ENCODE results near the gene SEPTIN6. TPM values are rescaled to one million over a fixed set of nuclear protein-coding genes. Genes with fewer than 3 reads are reported as not detected.
A peak's percentile ranks its signal among the peaks of the same experiment; 100 is the strongest.
"Not testable (repeated sequence)": the region's sequence is repeated elsewhere in the genome, so short reads cannot be mapped to it uniquely, and the experiment has no call there.

Gene SEPTIN6
- total RNA-seq, 2 experiments from 2014 or later, result 154 to 156 TPM

DNA sequence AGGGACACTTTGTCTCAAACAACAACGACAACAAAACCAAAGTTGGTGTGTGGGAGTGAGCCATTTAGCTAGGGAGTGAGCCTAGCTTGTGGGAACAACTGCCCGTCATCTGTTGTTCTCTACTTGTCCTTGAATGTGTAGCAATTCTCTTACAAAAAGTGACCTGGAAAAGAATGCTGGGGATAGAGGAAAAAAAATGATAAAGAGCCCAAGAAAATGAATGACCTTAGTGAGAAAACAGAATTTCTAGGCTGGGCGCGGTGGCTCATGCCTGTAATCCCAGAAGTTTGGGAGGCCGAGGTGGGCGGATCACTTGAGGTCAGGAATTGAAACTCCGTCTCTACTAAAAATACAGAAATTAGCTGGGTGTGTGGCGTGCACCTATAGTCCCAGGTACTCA lies 19.6 kb downstream of the SEPTIN6 start:
- intact Hi-C loops (cut with micrococcal nuclease), result no loop called here
- H3K27ac Mint-ChIP-seq, result no peak overlapping the region
- H3K4me3 Mint-ChIP-seq, result no peak overlapping the region
- POLR2A ChIA-PET, result no interaction called here
- H3K9me3 Mint-ChIP-seq, result no peaks in the 10 kb centered on the region
- peaks cover 20% of the 10 kb centered on the region for H3K36me3 Mint-ChIP-seq
- DNase-seq, result no peak
- no peaks in the 10 kb centered on the region for H3K27me3 Mint-ChIP-seq
- CTCF ChIA-PET, result interaction anchor here (0.6 kb wide), 1 partner anchor 201 kb away, joined by 3 read pairs; no protein-coding TSS in a partner anchor
- peaks cover 29% of the 10 kb centered on the region for H3K4me1 Mint-ChIP-seq (ENCODE audit: low read depth)

DNA sequence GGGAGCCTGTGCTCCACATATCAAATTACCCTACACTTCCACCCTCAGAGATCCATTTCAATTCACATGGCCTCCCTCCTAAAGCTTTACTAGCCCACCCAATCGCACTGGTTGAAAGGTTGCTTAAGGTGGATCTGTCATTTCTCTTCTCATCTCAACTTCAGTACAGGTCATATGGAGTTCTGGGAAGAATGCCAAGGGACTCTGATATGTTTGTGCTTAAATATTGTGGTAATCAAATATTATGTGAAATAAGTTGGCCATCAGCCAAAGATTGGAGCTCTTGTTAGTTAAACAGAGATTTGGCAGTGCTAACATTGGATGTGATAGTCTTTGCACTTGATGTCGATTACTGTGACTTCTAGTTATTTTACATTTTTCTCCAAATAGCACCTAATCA lies 20.5 kb downstream of the SEPTIN6 start:
- Mint-ChIP-seq H3K27ac (peak overlapping the region; percentile 60), H3K9me3 (no peaks in the 10 kb centered on the region), H3K4me3 (no peak overlapping the region), H3K27me3 (no peaks in the 10 kb centered on the region), H3K36me3 (peaks cover 20% of the 10 kb centered on the region), H3K4me1 (ENCODE audit: low read depth) (peaks cover 25% of the 10 kb centered on the region)
- intact Hi-C loops (cut with micrococcal nuclease), result no loop called here
- POLR2A ChIA-PET, result interaction anchor here (1.1 kb wide), 1 partner anchor 18 kb away, joined by 5 read pairs; no protein-coding TSS in a partner anchor
- DNase-seq, result no peak
- CTCF ChIA-PET, result interaction anchor here (0.7 to 1.0 kb wide), 3 partner anchors 12 to 82 kb away, joined by 3 read pairs; no protein-coding TSS in a partner anchor

DNA sequence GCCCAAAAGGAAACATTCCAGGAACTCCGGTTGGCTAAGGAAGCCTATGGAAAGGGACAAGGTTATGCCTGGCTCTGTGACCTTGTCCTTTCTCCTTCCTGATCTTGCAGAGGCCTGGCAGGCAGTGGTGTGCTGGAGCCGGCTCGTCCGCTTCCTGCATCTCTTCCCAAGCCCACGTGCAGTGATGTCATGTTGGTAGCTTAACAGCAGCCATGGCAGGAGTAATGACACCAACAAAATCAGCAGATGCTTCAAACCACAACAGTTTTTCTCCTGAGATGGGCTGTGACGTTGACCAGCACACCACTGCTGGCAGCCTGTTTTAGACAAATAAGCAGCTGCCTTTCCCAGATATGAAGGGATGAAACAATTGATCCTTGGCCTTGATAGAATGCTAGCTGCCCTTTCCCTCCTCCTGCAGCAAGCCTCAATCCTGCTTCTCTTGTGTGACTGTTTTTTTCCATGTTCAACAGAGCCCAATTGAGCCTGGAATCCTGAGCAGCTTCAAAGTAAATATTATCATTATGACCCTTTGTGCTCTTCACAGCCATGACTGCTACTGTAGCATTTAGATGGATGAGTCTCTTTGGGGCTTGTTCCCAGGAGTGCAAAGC lies 23.4 kb downstream of the SEPTIN6 start:
- H3K4me3 Mint-ChIP-seq, result no peak overlapping the region
- H3K36me3 Mint-ChIP-seq, result peaks cover 17% of the 10 kb centered on the region
- intact Hi-C loops (cut with micrococcal nuclease), result no loop called here
- H3K27me3 Mint-ChIP-seq, result no peaks in the 10 kb centered on the region
- DNase-seq, result no peak
- peaks cover 9% of the 10 kb centered on the region for H3K4me1 Mint-ChIP-seq (ENCODE audit: low read depth)
- ChIA-PET POLR2A (interaction anchor here (0.8 kb wide), 1 partner anchor 21 kb away, joined by 3 read pairs; no protein-coding TSS in a partner anchor), CTCF (interaction anchor here (0.9 kb wide), 2 partner anchors 50 to 187 kb away, joined by 3 to 4 read pairs; no protein-coding TSS in a partner anchor)
- peak overlapping the region; percentile 60 for H3K27ac Mint-ChIP-seq
- no peaks in the 10 kb centered on the region for H3K9me3 Mint-ChIP-seq

DNA sequence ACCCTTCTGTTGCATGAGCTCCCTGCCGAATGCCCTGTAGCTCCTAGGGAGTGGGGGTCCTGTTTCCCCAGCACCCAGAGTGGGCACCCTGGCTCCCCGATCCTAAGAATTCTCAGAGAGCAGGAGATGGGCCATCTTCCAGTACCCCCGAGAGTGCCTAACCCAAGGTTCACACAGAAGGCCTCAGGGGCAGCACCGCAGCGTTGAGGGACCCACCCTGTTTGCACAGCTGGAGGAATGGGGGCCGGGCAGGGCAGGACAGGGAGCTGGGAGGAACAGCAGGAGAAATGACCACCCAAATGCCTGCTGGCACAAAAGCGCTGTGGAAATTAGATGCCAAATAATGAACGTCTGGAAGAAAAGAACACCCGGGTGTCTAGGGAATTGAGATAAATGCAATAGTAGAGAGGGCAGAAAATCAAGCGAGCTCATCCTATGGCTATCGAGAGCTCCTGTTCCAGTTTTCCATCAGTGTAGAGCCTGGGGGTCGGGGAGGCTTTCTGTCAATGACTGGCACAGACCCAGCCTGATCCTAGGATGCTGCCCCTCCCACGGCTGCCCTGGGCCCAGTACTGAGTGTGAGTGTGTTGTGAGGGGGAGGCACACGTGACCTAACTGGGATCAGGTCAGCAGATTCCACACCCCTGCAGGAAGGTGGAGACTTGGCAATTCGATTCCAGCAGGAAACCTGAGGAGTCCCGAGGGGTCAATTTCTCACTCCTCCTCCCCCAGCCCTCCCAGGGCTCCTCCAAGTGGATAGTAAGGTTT lies 25.7 kb downstream of the SEPTIN6 start:
- CTCF ChIA-PET, result no interaction called here
- no peak for DNase-seq
- peaks cover 18% of the 10 kb centered on the region for H3K36me3 Mint-ChIP-seq
- H3K9me3 Mint-ChIP-seq, result no peaks in the 10 kb centered on the region
- no peak overlapping the region for H3K27ac Mint-ChIP-seq
- no peaks in the 10 kb centered on the region for H3K27me3 Mint-ChIP-seq
- H3K4me1 Mint-ChIP-seq (ENCODE audit: low read depth), result peaks cover 16% of the 10 kb centered on the region
- intact Hi-C loops (cut with micrococcal nuclease), result no loop called here
- H3K4me3 Mint-ChIP-seq, result no peak overlapping the region
- POLR2A ChIA-PET, result no interaction called here

DNA sequence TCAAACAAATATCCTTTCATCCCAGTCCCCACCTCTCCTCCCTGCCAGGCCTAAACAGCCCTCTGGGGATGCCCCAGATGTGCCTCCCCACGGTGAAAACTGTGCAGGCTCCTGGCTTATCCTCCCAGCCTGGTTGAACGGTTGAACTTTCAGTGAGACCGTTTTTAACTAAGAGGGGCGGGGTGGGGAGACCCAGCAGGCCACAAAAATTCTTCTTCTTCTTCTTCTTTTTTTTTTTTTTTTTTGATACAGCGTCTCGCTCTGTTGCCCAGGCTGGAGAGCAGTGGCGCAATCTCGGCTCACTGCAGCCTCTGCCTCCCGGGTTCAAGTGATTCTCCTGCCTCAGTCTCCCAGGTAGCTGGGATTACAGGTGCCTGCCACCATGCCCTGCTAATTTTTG lies 28.1 kb downstream of the SEPTIN6 start:
- H3K27me3 Mint-ChIP-seq; H3K9me3 Mint-ChIP-seq; H3K27ac Mint-ChIP-seq; DNase-seq; H3K4me3 Mint-ChIP-seq; intact Hi-C loops (cut with micrococcal nuclease); CTCF ChIA-PET; POLR2A ChIA-PET: not testable (repeated sequence)
- Mint-ChIP-seq H3K4me1 (ENCODE audit: low read depth) (peaks cover 27% of the 10 kb centered on the region), H3K36me3 (peaks cover 22% of the 10 kb centered on the region)

DNA sequence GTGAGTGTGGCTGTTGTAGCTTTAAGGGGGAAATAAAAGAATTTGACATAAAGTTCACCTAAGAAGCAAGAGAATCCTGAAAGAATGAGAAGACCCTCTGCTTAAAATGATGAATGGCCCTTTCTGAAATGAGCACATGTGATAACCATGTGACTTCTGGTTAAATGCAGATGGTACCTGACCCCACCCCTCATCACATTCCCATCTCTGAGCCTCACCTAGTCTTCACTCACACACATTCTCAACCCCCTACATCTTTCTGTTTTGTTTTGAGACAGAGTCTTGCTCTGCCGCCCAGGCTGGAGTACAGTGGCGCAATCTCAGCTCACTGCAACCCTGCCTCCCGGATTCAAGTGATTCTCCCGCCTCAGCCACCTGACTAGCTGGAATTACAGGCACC lies 31.5 kb downstream of the SEPTIN6 start:
- Mint-ChIP-seq H3K27ac (peak overlapping the region; percentile 38), H3K9me3 (no peaks in the 10 kb centered on the region), H3K27me3 (no peaks in the 10 kb centered on the region), H3K36me3 (peaks cover 32% of the 10 kb centered on the region), H3K4me1 (ENCODE audit: low read depth) (peaks cover 36% of the 10 kb centered on the region), H3K4me3 (no peak overlapping the region)
- CTCF ChIA-PET, result interaction anchor here (0.6 to 1.5 kb wide), 4 partner anchors 13 to 92 kb away, joined by 3 read pairs; no protein-coding TSS in a partner anchor
- POLR2A ChIA-PET, result interaction anchor here (0.5 to 1.2 kb wide), 5 partner anchors 22 to 275 kb away, joined by 3 to 4 read pairs (median 3); no protein-coding TSS in a partner anchor
- intact Hi-C loops (cut with micrococcal nuclease), result no loop called here
- DNase-seq, result no peak

DNA sequence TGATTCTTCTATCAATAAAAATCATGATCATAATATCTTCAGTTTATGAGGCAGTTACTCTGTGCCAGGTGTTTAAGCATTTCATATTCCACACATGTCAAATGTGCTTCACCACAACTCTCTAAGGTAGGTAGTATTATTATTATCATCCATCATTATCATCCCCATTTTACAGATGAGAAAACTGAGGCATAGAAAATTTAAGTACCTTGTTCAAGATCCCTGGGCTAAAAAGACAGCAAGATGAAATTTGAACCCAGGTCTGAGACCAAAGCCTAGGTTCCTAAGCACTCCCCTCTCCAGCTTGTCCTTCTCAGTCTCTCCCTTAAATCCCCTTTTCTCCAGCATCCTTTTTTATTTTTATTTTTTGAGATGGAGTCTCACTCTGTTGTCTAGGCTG lies 33.4 kb downstream of the SEPTIN6 start:
- Mint-ChIP-seq H3K27me3 (no peaks in the 10 kb centered on the region), H3K27ac (peak overlapping the region; percentile 71), H3K36me3 (peaks cover 38% of the 10 kb centered on the region), H3K9me3 (no peaks in the 10 kb centered on the region), H3K4me1 (ENCODE audit: low read depth) (peaks cover 47% of the 10 kb centered on the region), H3K4me3 (no peak overlapping the region)
- intact Hi-C loops (cut with micrococcal nuclease), result no loop called here
- POLR2A ChIA-PET, result no interaction called here
- CTCF ChIA-PET, result no interaction called here
- DNase-seq, result no peak

DNA sequence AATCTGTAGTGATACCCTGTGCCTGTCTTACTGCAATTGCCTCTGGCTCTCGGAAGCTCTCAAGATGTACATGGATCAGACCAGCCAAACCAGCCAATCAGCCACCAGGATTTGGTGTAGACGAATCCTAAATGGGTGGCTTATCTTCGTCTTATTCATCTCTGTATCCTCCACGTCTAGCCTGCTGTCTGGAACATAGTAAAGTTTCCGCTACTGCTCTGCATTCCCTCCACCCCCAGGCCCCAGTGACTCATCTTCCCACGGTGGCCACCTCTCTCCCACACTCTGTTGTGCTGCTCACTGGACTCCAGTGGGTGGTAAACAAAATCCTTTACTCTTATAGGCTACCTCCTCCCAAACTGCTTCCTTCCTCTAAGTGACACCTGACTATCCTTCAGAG lies 37.8 kb downstream of the SEPTIN6 start:
- no peaks in the 10 kb centered on the region for H3K27me3 Mint-ChIP-seq
- CTCF ChIA-PET, result interaction anchor here (1.1 kb wide), 1 partner anchor 45 kb away, joined by 3 read pairs; no protein-coding TSS in a partner anchor
- no peaks in the 10 kb centered on the region for H3K9me3 Mint-ChIP-seq
- peak; percentile 83 for DNase-seq
- peak overlapping the region; percentile 85 for H3K27ac Mint-ChIP-seq
- intact Hi-C loops (cut with micrococcal nuclease), result no loop called here
- POLR2A ChIA-PET, result interaction anchor here (0.6 to 1.9 kb wide), 4 partner anchors 16 to 38 kb away, joined by 3 to 7 read pairs (median 4); partner anchors contain the start of gene SEPTIN6
- peaks cover 36% of the 10 kb centered on the region for H3K36me3 Mint-ChIP-seq
- H3K4me1 Mint-ChIP-seq (ENCODE audit: low read depth), result peaks cover 42% of the 10 kb centered on the region
- H3K4me3 Mint-ChIP-seq, result peak overlapping the region; percentile 34

DNA sequence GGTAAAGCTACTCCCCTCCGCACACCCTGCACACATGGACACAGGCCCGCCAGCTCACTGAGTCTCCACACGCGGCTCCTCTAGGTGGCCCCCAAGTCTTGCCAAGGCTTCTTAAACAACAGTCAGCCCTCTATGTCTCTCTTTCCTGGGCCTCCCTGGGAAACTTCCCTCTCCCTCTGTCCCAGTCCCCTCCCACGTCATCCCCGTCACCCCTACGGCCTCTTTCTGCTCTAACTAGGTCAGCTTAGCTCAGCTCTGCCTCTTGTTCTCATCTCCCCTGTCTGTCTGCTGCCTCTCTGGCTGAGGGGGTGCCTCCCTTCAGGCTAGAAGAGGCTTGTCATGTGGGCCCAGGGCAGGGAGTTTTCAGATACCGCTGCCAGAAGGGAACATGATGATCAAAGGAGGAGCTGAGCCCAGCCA lies 38.8 kb downstream of the SEPTIN6 start:
- H3K4me1 Mint-ChIP-seq (ENCODE audit: low read depth), result peaks cover 40% of the 10 kb centered on the region
- peak overlapping the region; percentile 69 for H3K27ac Mint-ChIP-seq
- no peaks in the 10 kb centered on the region for H3K27me3 Mint-ChIP-seq
- peak; percentile 23 for DNase-seq
- H3K4me3 Mint-ChIP-seq, result no peak overlapping the region
- no peaks in the 10 kb centered on the region for H3K9me3 Mint-ChIP-seq
- peaks cover 36% of the 10 kb centered on the region for H3K36me3 Mint-ChIP-seq
- ChIA-PET POLR2A (interaction anchor here (1.6 to 1.9 kb wide), 2 partner anchors 35 to 39 kb away, joined by 3 to 7 read pairs; partner anchors contain the start of gene SEPTIN6), CTCF (interaction anchor here (1.0 to 1.8 kb wide), 2 partner anchors 75 to 137 kb away, joined by 3 to 8 read pairs; partner anchors contain the start of gene RPL39)
- intact Hi-C loops (cut with micrococcal nuclease), result no loop called here

DNA sequence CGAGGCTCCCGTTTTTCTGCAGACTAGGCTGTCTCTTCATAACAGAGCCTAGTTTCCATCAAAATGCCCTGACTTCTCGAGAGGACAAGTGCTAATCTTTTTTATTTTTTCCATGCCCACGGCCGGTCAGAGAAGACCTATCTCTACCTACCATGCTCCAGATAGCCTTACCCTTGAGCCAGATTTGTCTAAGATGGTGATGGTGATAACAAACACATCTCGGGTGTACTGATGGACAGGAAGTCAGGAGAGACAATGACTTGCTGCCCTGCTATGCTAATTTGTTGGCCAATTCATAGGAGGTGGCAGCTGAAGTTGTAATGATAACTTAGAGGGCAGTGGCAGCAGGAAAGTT lies 44.6 kb downstream of the SEPTIN6 start:
- intact Hi-C loops (cut with micrococcal nuclease), result loop anchor here (1.0 kb wide), 5 partner anchors 33 to 143 kb away; partner anchors contain the start of genes NKRF and RPL39
- Mint-ChIP-seq H3K36me3 (peaks cover 29% of the 10 kb centered on the region), H3K27ac (peak overlapping the region; percentile 97), H3K4me1 (ENCODE audit: low read depth) (peaks cover 33% of the 10 kb centered on the region), H3K27me3 (no peaks in the 10 kb centered on the region), H3K4me3 (peak overlapping the region; percentile 51), H3K9me3 (no peaks in the 10 kb centered on the region)
- CTCF ChIA-PET, result interaction anchor here (1.0 to 1.5 kb wide), 6 partner anchors 14 to 81 kb away, joined by 3 to 5 read pairs (median 3); no protein-coding TSS in a partner anchor
- POLR2A ChIA-PET, result interaction anchor here (0.8 to 2.2 kb wide), 7 partner anchors 31 to 108 kb away, joined by 3 to 14 read pairs (median 8); partner anchors contain the start of genes NKRF and SEPTIN6
- no peak for DNase-seq

DNA sequence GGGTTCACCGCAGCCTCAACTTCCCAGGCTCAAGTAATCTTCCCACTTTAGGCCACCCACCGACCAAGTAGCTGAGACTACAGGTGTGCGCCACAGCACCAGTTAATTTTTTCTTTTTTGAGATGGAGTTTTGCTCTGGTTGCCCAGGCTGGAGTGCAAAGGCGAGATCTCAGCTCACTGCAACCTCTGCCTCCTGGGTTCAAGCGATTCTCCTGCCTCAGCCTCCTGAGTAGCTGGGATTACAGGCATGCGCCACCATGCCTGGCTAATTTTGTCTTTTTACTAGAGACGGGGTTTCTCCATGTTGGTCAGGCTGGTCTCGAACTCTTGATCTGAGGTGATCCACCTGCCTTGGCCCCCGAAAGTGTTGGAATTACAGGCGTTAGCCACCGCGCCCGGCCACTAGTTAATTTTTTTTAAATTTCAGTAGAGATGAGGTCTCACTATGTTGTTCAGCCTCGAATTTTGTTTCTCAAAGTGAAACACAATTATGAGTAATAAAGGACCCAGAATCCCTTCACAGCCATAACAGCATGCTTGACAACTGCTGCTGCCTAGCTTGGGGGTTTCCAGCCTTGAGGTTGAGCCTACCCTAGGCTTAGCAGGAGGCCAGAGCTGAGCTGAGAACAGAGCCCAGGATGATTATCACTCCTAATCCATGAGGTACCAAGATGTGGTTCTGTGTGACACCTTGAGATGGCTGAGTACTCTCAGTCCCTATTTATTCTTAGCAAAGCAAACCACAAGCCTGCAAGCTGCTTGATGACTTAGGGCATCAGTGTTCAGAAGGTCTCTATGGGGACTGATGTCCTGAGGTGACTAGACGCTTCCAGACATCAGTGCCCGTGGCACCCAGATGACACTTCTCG lies 45.2 kb downstream of the SEPTIN6 start:
- CTCF ChIA-PET, result interaction anchor here (0.8 to 1.5 kb wide), 8 partner anchors 14 to 82 kb away, joined by 3 to 5 read pairs (median 3); no protein-coding TSS in a partner anchor
- DNase-seq, result peak; percentile 84
- H3K36me3 Mint-ChIP-seq, result peaks cover 26% of the 10 kb centered on the region
- peak overlapping the region; percentile 51 for H3K4me3 Mint-ChIP-seq
- POLR2A ChIA-PET, result interaction anchor here (0.5 to 2.2 kb wide), 11 partner anchors 30 to 205 kb away, joined by 3 to 14 read pairs (median 3); partner anchors contain the start of genes NKRF, SEPTIN6, SOWAHD and UPF3B
- H3K27me3 Mint-ChIP-seq, result no peaks in the 10 kb centered on the region
- H3K27ac Mint-ChIP-seq, result peak overlapping the region; percentile 97
- H3K9me3 Mint-ChIP-seq, result no peaks in the 10 kb centered on the region
- peaks cover 33% of the 10 kb centered on the region for H3K4me1 Mint-ChIP-seq (ENCODE audit: low read depth)
- intact Hi-C loops (cut with micrococcal nuclease), result loop anchor here (1.0 kb wide), 5 partner anchors 34 to 144 kb away; partner anchors contain the start of genes NKRF and RPL39

Data from activated CD4-positive, alpha-beta memory T cell treated with anti-CD3 and anti-CD28 coated beads for 36 hours (primary cell).